ENCODE measurements around the gene CFAP74. TPM values are rescaled to one million over a fixed set of nuclear protein-coding genes. Genes with fewer than 3 reads are reported as not detected.
A peak's percentile ranks its signal among the peaks of the same experiment; 100 is the strongest.

The CFAP74 gene
- total RNA-seq, 1 experiment from 2014 or later: not detected

DNA sequence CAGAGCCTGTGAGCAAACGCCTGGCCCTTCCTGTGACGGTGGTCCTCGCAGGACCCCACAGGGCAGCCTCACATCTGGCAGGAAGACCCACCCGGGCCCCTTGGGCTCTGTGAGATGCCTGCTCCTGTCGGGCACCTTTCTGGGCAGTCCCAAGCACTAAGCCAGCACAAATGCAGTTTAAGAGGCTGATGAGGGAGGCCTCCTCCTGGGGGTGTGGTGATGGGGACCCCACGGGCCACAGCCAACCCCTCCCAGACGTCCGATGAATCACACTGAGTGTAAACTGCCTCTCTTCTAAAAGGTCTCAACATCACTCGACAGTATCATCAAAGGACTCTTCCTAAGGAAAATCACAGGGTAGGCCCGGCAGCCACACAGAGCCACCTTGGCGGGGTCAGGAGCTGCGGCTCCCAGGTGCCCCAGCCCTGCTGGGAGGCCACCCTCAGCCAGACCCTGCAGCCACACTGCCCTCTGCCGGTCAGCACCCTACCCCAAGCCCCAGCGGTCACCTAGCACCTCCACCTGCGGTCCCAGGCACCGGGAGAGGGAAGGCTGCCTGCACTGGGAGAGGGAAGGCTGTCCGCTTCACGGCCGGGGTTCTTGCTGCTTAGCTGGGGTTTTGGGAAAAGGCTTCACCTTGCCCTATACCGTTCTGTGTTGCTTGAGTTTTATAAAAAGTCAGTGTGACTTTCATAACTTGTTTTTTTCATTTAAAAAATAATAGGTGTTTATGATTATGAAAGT is 42.8 kb upstream of the CFAP74 start:
- H3K9me3 Mint-ChIP-seq (ENCODE audit: unreplicated experiment): no peaks in the 10 kb centered on the region
- H3K27ac Mint-ChIP-seq (ENCODE audit: unreplicated experiment): no peak overlapping the region
- no TSS peak for BruUV-seq (replicated peaks)
- H3K36me3 Mint-ChIP-seq (ENCODE audit: insufficient read depth, unreplicated experiment): peaks cover 13% of the 10 kb centered on the region
- Histone ChIP-seq H3K9me3 (no peaks in the 10 kb centered on the region), H3K4me1 (peaks cover 29% of the 10 kb centered on the region), H3K36me3 (ENCODE audit: control insufficient read depth, insufficient read depth, low read length) (no peaks in the 10 kb centered on the region), H3K4me3 (ENCODE audit: low read depth, low read length) (no peak overlapping the region), H3K27me3 (replicated peaks; ENCODE audit: control insufficient read depth, insufficient read depth, low read length) (no peaks in the 10 kb centered on the region)
- ChIA-PET CTCF (interaction anchor here (0.7 to 1.7 kb wide), 5 partner anchors 45 to 123 kb away, joined by 3 to 8 read pairs (median 5); no protein-coding TSS in a partner anchor), POLR2A (no interaction called here)
- H3K27me3 Mint-ChIP-seq (ENCODE audit: insufficient read depth, unreplicated experiment): no peaks in the 10 kb centered on the region
- DNase-seq: peak; percentile 83 to 88
- no peak overlapping the region for H3K4me3 Mint-ChIP-seq (ENCODE audit: unreplicated experiment)
- TF ChIP-seq, protein P1, sequence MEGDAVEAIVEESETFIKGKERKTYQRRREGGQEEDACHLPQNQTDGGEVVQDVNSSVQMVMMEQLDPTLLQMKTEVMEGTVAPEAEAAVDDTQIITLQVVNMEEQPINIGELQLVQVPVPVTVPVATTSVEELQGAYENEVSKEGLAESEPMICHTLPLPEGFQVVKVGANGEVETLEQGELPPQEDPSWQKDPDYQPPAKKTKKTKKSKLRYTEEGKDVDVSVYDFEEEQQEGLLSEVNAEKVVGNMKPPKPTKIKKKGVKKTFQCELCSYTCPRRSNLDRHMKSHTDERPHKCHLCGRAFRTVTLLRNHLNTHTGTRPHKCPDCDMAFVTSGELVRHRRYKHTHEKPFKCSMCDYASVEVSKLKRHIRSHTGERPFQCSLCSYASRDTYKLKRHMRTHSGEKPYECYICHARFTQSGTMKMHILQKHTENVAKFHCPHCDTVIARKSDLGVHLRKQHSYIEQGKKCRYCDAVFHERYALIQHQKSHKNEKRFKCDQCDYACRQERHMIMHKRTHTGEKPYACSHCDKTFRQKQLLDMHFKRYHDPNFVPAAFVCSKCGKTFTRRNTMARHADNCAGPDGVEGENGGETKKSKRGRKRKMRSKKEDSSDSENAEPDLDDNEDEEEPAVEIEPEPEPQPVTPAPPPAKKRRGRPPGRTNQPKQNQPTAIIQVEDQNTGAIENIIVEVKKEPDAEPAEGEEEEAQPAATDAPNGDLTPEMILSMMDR (IDR thresholded peaks at IDR 0.05; ENCODE audit: insufficient read depth in 1 of 2, low read depth in 1 of 2, low read length in 1 of 2, severe bottlenecking in 1 of 2, unreplicated experiment in 1 of 2): peak; percentile 67 to 78
- peaks cover 14% of the 10 kb centered on the region for H3K4me1 Mint-ChIP-seq (ENCODE audit: low read depth, unreplicated experiment)
- intact Hi-C loops (cut with micrococcal nuclease; ENCODE audit: unreplicated experiment): loop anchor here (1.0 to 5.0 kb wide), 3 partner anchors 44 to 102 kb away; partner anchors contain the start of gene CFAP74

DNA sequence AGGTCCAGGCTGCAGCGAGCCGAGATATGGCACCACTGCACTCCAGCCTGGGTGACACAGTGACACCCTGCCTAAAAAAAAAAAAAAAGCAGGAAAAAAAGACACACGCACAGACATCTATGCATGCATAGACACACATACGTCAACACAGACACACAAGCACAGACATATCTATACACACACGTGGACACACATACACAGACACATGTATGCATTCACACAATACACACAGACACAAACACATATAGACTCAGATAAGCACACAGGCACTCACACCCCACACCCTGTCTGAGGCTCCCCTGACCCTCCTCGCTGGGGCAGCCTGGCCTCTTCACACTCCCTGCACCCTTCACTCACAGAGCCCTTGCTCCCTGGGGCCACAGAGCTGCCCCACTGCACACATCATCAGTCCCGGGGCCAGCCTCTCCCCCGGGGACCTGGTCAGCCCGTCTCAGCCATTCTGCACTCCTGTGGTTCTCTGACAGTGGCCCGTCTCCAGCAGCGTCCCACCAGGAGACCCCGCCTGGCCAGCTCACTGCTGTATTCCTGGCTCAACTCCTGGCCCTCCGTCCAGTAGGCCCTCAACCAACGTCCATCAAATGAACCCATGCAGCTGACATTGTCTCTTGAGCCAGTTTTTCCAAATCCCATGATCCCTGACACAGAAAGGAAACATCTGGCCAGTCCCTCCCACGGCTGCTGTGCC is 42.0 kb upstream of the CFAP74 start:
- BruUV-seq (replicated peaks): no TSS peak
- Histone ChIP-seq H3K4me3 (ENCODE audit: low read depth, low read length) (no peak overlapping the region), H3K27me3 (replicated peaks; ENCODE audit: control insufficient read depth, insufficient read depth, low read length) (no peaks in the 10 kb centered on the region), H3K36me3 (ENCODE audit: control insufficient read depth, insufficient read depth, low read length) (no peaks in the 10 kb centered on the region), H3K4me1 (peaks cover 29% of the 10 kb centered on the region), H3K9me3 (no peaks in the 10 kb centered on the region)
- DNase-seq: no peak
- Mint-ChIP-seq H3K9me3 (ENCODE audit: unreplicated experiment) (no peaks in the 10 kb centered on the region), H3K36me3 (ENCODE audit: insufficient read depth, unreplicated experiment) (peaks cover 13% of the 10 kb centered on the region), H3K27ac (ENCODE audit: unreplicated experiment) (no peak overlapping the region), H3K27me3 (ENCODE audit: insufficient read depth, unreplicated experiment) (no peaks in the 10 kb centered on the region), H3K4me1 (ENCODE audit: low read depth, unreplicated experiment) (peaks cover 14% of the 10 kb centered on the region), H3K4me3 (ENCODE audit: unreplicated experiment) (no peak overlapping the region)
- ChIA-PET POLR2A (no interaction called here), CTCF (interaction anchor here (0.9 to 2.1 kb wide), 9 partner anchors 20 to 140 kb away, joined by 3 to 30 read pairs (median 7); no protein-coding TSS in a partner anchor)
- TF ChIP-seq, protein P1 (IDR thresholded peaks at IDR 0.05; ENCODE audit: insufficient read depth in 1 of 2, low read depth in 1 of 2, low read length in 1 of 2, severe bottlenecking in 1 of 2, unreplicated experiment in 1 of 2): no peak
- intact Hi-C loops (cut with micrococcal nuclease; ENCODE audit: unreplicated experiment): loop anchor here (1.0 to 5.0 kb wide), 3 partner anchors 43 to 101 kb away; partner anchors contain the start of gene CFAP74

DNA sequence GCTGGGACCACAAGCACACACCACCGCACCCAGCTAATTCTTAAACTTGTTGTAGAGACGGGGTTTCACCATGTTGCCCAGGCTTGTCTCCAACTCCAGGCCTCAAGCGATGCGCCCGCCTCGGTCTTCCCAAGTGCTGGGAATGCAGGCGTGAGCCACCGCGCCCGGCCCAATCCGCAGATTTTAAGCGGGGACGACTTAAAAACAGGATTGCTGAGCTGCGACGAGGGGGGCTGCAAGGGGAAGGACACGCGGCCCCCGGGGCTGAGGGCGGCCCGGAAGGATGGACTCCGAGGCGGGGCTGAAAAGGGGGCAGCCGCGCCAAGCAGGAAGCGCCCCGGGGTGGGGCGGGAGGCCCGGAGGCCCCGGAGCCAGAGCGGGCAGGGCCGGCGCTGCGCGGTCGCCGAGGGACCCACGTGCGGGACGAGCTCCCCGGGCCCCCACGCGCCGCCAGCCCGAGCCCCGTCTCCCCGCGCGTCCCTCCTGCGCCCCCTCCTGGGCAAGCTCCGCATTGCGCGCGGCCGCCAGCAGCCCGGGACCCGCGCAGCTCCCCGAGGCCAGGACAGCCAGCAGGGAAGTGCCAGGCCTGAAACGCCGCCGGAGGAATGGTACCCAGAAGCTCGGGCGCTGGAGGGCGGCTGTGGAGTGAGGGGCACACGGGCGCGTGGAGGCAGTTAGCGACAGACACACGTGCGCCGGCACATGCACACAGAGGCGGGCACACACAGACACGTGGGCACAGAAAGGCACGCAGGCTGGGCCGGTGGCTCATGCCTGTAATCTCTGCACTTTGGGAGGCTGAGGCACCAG is 41.1 kb upstream of the CFAP74 start:
- TF ChIP-seq, protein P1 (IDR thresholded peaks at IDR 0.05; ENCODE audit: insufficient read depth in 1 of 2, low read depth in 1 of 2, low read length in 1 of 2, severe bottlenecking in 1 of 2, unreplicated experiment in 1 of 2): peak; percentile 48 to 77
- Mint-ChIP-seq H3K4me3 (ENCODE audit: unreplicated experiment) (no peak overlapping the region), H3K36me3 (ENCODE audit: insufficient read depth, unreplicated experiment) (peaks cover 11% of the 10 kb centered on the region), H3K4me1 (ENCODE audit: low read depth, unreplicated experiment) (peaks cover 14% of the 10 kb centered on the region), H3K9me3 (ENCODE audit: unreplicated experiment) (no peaks in the 10 kb centered on the region), H3K27me3 (ENCODE audit: insufficient read depth, unreplicated experiment) (no peaks in the 10 kb centered on the region), H3K27ac (ENCODE audit: unreplicated experiment) (no peak overlapping the region)
- ChIA-PET POLR2A (no interaction called here), CTCF (interaction anchor here (0.6 to 2.1 kb wide), 13 partner anchors 8 to 139 kb away, joined by 3 to 30 read pairs (median 4); no protein-coding TSS in a partner anchor)
- peaks cover 29% of the 10 kb centered on the region for H3K4me1 ChIP-seq
- no peak overlapping the region for H3K4me3 ChIP-seq (ENCODE audit: low read depth, low read length)
- intact Hi-C loops (cut with micrococcal nuclease; ENCODE audit: unreplicated experiment): loop anchor here (5.0 kb wide), 1 partner anchor 42 kb away; the partner anchor contains the start of gene CFAP74
- no peaks in the 10 kb centered on the region for H3K9me3 ChIP-seq
- BruUV-seq (replicated peaks): no TSS peak
- no peaks in the 10 kb centered on the region for H3K27me3 ChIP-seq (replicated peaks; ENCODE audit: control insufficient read depth, insufficient read depth, low read length)
- no peaks in the 10 kb centered on the region for H3K36me3 ChIP-seq (ENCODE audit: control insufficient read depth, insufficient read depth, low read length)
- peak in 1 of 2 experiments; percentile 82 for DNase-seq

Measured in Caco-2 (cell line).